Measurements from ENCODE around the gene S100P. TPM values are rescaled to one million over a fixed set of nuclear protein-coding genes. Genes with fewer than 3 reads are reported as not detected.

Gene S100P
- polyA plus RNA-seq, 1 donor: 5.0 TPM

- no peaks in the 10 kb centered on the region for H3K36me3 ChIP-seq (ENCODE audit: control insufficient read depth, insufficient read depth, low read length)
- no peak overlapping the region for H3K27ac ChIP-seq (ENCODE audit: low read length)
- H3K9me3 ChIP-seq (ENCODE audit: control insufficient read depth, low read depth, low read length): no peaks in the 10 kb centered on the region
- 93% methylated on average over 3 of the region's 8 CpGs for WGBS (ENCODE audit: insufficient coverage, low lambda C conversion rate)
- peaks cover 27% of the 10 kb centered on the region for H3K4me1 ChIP-seq (ENCODE audit: control insufficient read depth, insufficient read depth, low read length)
- DNase-seq: no peak
- no peak overlapping the region for H3K4me3 ChIP-seq (ENCODE audit: low read length)
- H3K27me3 ChIP-seq (ENCODE audit: control insufficient read depth, insufficient read depth, low read length): no peaks in the 10 kb centered on the region
Measured at GRCh38 chr4:6696611-6697010, 2.9 kb downstream of the S100P start.

GRCh38 chr4:6697131-6697530, 3.5 kb downstream of the S100P start:
- H3K36me3 ChIP-seq (ENCODE audit: control insufficient read depth, insufficient read depth, low read length): no peaks in the 10 kb centered on the region
- H3K27me3 ChIP-seq (ENCODE audit: control insufficient read depth, insufficient read depth, low read length): no peaks in the 10 kb centered on the region
- H3K27ac ChIP-seq (ENCODE audit: low read length): no peak overlapping the region
- peaks cover 27% of the 10 kb centered on the region for H3K4me1 ChIP-seq (ENCODE audit: control insufficient read depth, insufficient read depth, low read length)
- WGBS (ENCODE audit: insufficient coverage, low lambda C conversion rate): 100% methylated on average over 3 of the region's 6 CpGs
- H3K9me3 ChIP-seq (ENCODE audit: control insufficient read depth, low read depth, low read length): no peaks in the 10 kb centered on the region
- no peak overlapping the region for H3K4me3 ChIP-seq (ENCODE audit: low read length)
- DNase-seq: no peak

GRCh38 chr4:6699388-6699787, 5.7 kb downstream of the S100P start:
- peaks cover 12% of the 10 kb centered on the region for H3K4me1 ChIP-seq (ENCODE audit: control insufficient read depth, insufficient read depth, low read length)
- peaks cover 7% of the 10 kb centered on the region for H3K36me3 ChIP-seq (ENCODE audit: control insufficient read depth, insufficient read depth, low read length)
- DNase-seq: peak in 1 of 2 donors; percentile 39
- no peak overlapping the region for H3K4me3 ChIP-seq (ENCODE audit: low read length)
- H3K27me3 ChIP-seq (ENCODE audit: control insufficient read depth, insufficient read depth, low read length): no peaks in the 10 kb centered on the region
- H3K27ac ChIP-seq (ENCODE audit: low read length): no peak overlapping the region
- no CpG with 5 or more reads among the region's 5 CpGs for WGBS (ENCODE audit: insufficient coverage, low lambda C conversion rate)
- H3K9me3 ChIP-seq (ENCODE audit: control insufficient read depth, low read depth, low read length): peaks cover 3% of the 10 kb centered on the region

GRCh38 chr4:6699903-6700302, 6.2 kb downstream of the S100P start:
- Histone ChIP-seq H3K4me3 (ENCODE audit: low read length) (no peak overlapping the region), H3K27me3 (ENCODE audit: control insufficient read depth, insufficient read depth, low read length) (no peaks in the 10 kb centered on the region), H3K9me3 (ENCODE audit: control insufficient read depth, low read depth, low read length) (peaks cover 3% of the 10 kb centered on the region), H3K4me1 (ENCODE audit: control insufficient read depth, insufficient read depth, low read length) (peaks cover 10% of the 10 kb centered on the region), H3K27ac (ENCODE audit: low read length) (no peak overlapping the region), H3K36me3 (ENCODE audit: control insufficient read depth, insufficient read depth, low read length) (peaks cover 7% of the 10 kb centered on the region)
- WGBS (ENCODE audit: insufficient coverage, low lambda C conversion rate): no CpG with 5 or more reads among the region's 1 CpG
- DNase-seq: no peak

- Histone ChIP-seq H3K27me3 (ENCODE audit: control insufficient read depth, insufficient read depth, low read length) (no peaks in the 10 kb centered on the region), H3K9me3 (ENCODE audit: control insufficient read depth, low read depth, low read length) (peaks cover 3% of the 10 kb centered on the region), H3K4me3 (ENCODE audit: low read length) (no peak overlapping the region), H3K4me1 (ENCODE audit: control insufficient read depth, insufficient read depth, low read length) (no peaks in the 10 kb centered on the region), H3K36me3 (ENCODE audit: control insufficient read depth, insufficient read depth, low read length) (peaks cover 11% of the 10 kb centered on the region), H3K27ac (ENCODE audit: low read length) (no peak overlapping the region)
- no peak for DNase-seq
- WGBS (ENCODE audit: insufficient coverage, low lambda C conversion rate): 100% methylated on average over 1 of the region's 13 CpGs
Measured at GRCh38 chr4:6701371-6701770, 7.7 kb downstream of the S100P start.

- H3K36me3 ChIP-seq (ENCODE audit: control insufficient read depth, insufficient read depth, low read length): peaks cover 16% of the 10 kb centered on the region
- H3K27ac ChIP-seq (ENCODE audit: low read length): no peak overlapping the region
- H3K27me3 ChIP-seq (ENCODE audit: control insufficient read depth, insufficient read depth, low read length): no peaks in the 10 kb centered on the region
- no peak for DNase-seq
- WGBS (ENCODE audit: insufficient coverage, low lambda C conversion rate): no CpG with 5 or more reads among the region's 1 CpG
- H3K9me3 ChIP-seq (ENCODE audit: control insufficient read depth, low read depth, low read length): peaks cover 3% of the 10 kb centered on the region
- H3K4me3 ChIP-seq (ENCODE audit: low read length): no peak overlapping the region
- H3K4me1 ChIP-seq (ENCODE audit: control insufficient read depth, insufficient read depth, low read length): peaks cover 5% of the 10 kb centered on the region
Measured at GRCh38 chr4:6702761-6703160, 9.1 kb downstream of the S100P start.

GRCh38 chr4:6703786-6704185, 10.1 kb downstream of the S100P start:
- WGBS (ENCODE audit: insufficient coverage, low lambda C conversion rate): 80% methylated on average over 1 of the region's 3 CpGs
- no peak overlapping the region for H3K27ac ChIP-seq (ENCODE audit: low read length)

GRCh38 chr4:6705646-6706045, 12.0 kb downstream of the S100P start:
- no peak overlapping the region for H3K4me3 ChIP-seq (ENCODE audit: low read length)
- H3K4me1 ChIP-seq (ENCODE audit: control insufficient read depth, insufficient read depth, low read length): peaks cover 5% of the 10 kb centered on the region
- DNase-seq: no peak
- WGBS (ENCODE audit: insufficient coverage, low lambda C conversion rate): 100% methylated on average over 1 of the region's 2 CpGs
- H3K9me3 ChIP-seq (ENCODE audit: control insufficient read depth, low read depth, low read length): peaks cover 3% of the 10 kb centered on the region
- H3K36me3 ChIP-seq (ENCODE audit: control insufficient read depth, insufficient read depth, low read length): peaks cover 16% of the 10 kb centered on the region
- no peak overlapping the region for H3K27ac ChIP-seq (ENCODE audit: low read length)
- no peaks in the 10 kb centered on the region for H3K27me3 ChIP-seq (ENCODE audit: control insufficient read depth, insufficient read depth, low read length)

More at GRCh38 chr4:6703786-6704185, 10.1 kb downstream of the S100P start:
- Histone ChIP-seq H3K4me3 (ENCODE audit: low read length) (no peak overlapping the region), H3K9me3 (ENCODE audit: control insufficient read depth, low read depth, low read length) (peaks cover 3% of the 10 kb centered on the region), H3K4me1 (ENCODE audit: control insufficient read depth, insufficient read depth, low read length) (peaks cover 5% of the 10 kb centered on the region), H3K27me3 (ENCODE audit: control insufficient read depth, insufficient read depth, low read length) (no peaks in the 10 kb centered on the region), H3K36me3 (ENCODE audit: control insufficient read depth, insufficient read depth, low read length) (peaks cover 16% of the 10 kb centered on the region)
- no peak for DNase-seq

- no peak overlapping the region for H3K27ac ChIP-seq (ENCODE audit: low read length)
- H3K36me3 ChIP-seq (ENCODE audit: control insufficient read depth, insufficient read depth, low read length): peaks cover 16% of the 10 kb centered on the region
- peaks cover 3% of the 10 kb centered on the region for H3K9me3 ChIP-seq (ENCODE audit: control insufficient read depth, low read depth, low read length)
- no peaks in the 10 kb centered on the region for H3K27me3 ChIP-seq (ENCODE audit: control insufficient read depth, insufficient read depth, low read length)
- 100% methylated on average over 2 of the region's 5 CpGs for WGBS (ENCODE audit: insufficient coverage, low lambda C conversion rate)
- DNase-seq: no peak
- no peak overlapping the region for H3K4me3 ChIP-seq (ENCODE audit: low read length)
- peaks cover 5% of the 10 kb centered on the region for H3K4me1 ChIP-seq (ENCODE audit: control insufficient read depth, insufficient read depth, low read length)
Measured at GRCh38 chr4:6706173-6706572, 12.5 kb downstream of the S100P start.

GRCh38 chr4:6709230-6710114, 15.8 kb downstream of the S100P start, which contains the start of gene MRFAP1L1:
Gene MRFAP1L1 (minus strand): TSS chr4:6709865. CDS start chr4:6709629, 236 bp downstream.
- Histone ChIP-seq H3K4me3 (ENCODE audit: low read length) (peak within 1 kb of the TSS; percentile 64), H3K36me3 (ENCODE audit: control insufficient read depth, insufficient read depth, low read length) (peaks cover 10% of the 10 kb centered on the region), H3K27me3 (ENCODE audit: control insufficient read depth, insufficient read depth, low read length) (no peaks in the 10 kb centered on the region), H3K4me1 (ENCODE audit: control insufficient read depth, insufficient read depth, low read length) (peaks cover 5% of the 10 kb centered on the region), H3K9me3 (ENCODE audit: control insufficient read depth, low read depth, low read length) (no peaks in the 10 kb centered on the region), H3K27ac (ENCODE audit: low read length) (peak within 1 kb of the TSS; percentile 86)
- DNase-seq: peak; percentile 96 to 98
- WGBS (ENCODE audit: insufficient coverage, low lambda C conversion rate): 0% methylated on average over 3 of the region's 72 CpGs

Data from large intestine (tissue), 3 donors.